NCI-H2171 (cell line): Measurements from ENCODE around the gene GNG3.
"Not testable (repeated sequence)": the region's sequence is repeated elsewhere in the genome, so short reads cannot be mapped to it uniquely, and the experiment has no call there.

Source experiments
- DNase-seq: peaks from one replicate; lab custom pipeline; 2025; lab: John Stamatoyannopoulos, UW

GNG3 gene

DNA sequence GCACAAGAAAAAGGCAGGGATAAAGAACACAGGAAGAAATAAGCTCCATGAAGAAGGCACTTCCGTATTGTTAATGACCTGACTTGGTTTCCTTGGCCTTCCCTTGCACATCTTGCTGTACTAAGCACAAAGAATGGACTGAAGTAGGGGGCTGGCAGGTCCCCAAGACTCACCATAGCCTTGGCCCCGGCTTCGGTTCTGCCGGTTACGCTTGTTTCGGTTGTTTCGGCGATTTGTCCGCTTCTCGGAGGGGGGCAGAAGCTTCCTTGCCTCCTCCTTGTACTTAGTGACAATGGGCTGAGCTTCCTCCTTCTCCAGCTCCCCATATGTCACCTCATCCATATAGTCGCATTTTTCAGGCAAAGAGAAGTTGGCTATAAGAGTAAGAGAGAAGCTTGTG is 9.3 kb downstream of the GNG3 start:
- DNase-seq, result no peak

DNA sequence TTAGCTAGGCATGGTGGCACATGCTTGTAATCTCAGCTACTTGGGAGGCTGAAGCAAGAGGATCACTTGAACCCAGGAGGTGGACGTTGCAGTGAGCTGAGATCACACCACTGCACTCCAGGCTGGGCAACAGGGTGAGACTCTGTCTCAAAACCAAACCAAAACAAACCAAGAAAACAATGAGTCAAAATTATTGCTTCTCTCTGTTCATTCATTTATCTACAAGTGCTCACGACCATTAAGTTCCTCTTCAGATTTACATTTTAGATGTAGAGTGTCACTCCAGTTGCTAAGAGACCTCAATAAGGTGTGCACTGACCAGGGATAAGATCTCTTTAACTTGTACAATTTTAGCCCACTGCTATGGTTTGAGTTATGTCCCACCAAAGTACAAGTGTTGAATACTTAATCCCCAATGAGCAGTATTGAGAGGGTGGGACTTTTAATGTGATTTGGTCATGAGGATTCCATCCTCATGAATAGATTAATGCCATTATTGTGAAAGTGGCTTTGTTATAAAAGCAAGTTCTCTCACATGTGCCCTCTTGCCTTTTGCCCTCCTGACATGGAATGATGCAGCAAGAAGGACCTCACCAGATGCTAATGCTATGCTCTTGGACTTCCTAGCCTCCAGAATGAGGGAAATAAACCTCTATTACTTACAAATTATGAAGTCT is 12.0 kb downstream of the GNG3 start:
- DNase-seq, result no peak

DNA sequence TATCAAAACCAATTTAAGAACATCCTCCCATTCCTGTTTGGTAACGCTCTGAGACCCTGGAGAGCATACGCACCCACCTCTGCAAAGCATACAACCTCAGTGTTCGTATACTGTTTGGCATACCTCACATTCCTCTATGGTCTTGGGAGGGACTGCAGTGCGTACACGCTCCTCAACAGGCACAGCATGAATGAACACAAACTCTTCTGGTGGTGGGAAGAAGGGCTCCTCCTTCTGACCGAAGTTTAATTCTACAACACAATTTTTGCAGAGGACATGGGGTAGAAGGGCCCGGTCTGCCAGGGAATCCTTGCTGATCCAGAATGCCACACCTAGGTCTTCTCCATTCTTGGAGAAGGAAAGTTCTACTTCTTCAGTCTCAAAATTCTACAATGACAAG is 14.5 kb downstream of the GNG3 start:
- no peak for DNase-seq

DNA sequence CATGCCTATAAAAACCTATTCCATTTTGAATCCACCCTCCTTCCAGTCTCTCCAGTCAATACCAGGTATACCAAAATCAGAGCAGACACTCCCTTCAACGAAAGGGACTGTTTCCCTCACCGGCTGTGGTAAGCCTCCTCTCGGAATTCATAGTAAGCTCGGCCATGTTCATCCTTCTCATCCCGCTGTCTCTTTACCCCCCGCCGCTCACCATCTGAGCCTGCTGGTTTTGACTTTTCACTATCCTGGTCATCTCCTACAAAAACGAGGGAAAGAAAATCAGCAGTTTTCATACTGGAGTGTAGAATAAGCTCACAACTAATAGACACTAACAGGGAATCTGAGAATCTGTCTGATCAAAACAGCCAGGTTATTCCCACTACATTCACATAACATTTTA is 16.7 kb downstream of the GNG3 start:
- DNase-seq, result no peak

DNA sequence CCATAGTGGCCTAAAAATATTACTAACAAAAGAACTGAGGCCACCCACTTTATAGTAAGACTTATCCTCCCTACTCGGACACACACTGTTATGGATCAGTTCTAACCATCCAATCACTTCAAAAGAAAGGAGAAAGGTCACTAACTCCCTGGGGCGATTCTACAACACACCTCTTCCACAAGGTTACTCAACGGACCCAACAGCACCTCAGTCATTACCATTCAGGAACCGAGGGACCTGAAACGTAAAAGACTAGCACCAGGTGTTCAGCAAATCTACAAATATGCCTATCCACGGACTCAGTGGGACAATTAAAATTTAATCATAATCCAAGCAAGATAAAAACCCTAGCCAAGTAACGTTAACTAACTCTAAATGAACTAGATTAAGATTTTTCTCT is 18.2 kb downstream of the GNG3 start:
- DNase-seq, result no peak

DNA sequence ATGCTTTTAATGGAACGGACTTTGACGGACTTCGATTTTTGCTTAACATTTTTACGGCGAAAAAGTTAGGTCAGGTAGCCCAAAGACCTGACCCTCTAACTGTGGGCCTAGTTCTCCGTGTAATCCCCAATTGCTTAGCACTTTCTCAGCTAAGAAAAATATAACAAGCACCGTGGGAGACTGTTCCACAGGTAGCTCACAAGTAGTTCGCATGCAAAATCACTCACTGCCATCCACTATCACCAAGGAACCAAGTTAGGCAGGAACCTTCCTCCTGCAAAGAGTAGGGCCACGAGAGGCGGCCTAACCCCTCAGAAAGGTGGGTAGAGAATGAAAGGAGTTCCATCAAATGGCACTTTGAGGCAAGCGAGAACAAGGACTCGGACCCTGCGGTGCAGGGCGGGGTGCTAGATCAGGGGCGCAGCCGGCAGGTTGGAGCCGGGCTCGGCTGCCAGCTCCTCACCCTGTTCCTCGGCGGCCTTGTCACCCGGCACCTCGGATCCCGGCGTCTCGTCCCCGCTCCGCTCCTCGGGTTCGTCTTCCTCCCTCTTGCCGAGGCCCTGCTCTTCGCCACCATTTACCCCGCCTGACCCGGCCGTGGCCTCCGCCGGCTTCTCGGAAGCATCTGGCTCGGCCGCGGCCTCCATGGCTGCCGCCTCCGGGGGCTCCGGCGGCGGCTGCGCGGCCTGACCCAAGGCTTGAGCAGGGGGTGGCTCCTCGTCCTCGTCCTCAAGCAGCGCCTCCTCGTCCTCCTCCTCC is 18.9 kb downstream of the GNG3 start:
- no peak for DNase-seq

DNA sequence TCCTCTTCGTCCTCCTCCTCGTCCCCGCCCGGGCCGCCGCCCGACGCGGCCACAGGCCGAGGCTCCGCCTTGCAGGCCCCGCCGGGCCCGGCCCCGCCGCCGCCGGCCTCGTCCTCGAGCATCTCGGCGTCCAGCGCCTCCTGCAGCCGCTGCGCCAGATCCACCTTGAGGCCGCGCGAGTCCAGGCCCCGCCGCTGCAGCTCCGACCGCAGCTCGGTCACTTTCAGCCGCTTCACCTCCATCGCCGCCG is 19.4 kb downstream of the GNG3 start:
- DNase-seq, result no peak

DNA sequence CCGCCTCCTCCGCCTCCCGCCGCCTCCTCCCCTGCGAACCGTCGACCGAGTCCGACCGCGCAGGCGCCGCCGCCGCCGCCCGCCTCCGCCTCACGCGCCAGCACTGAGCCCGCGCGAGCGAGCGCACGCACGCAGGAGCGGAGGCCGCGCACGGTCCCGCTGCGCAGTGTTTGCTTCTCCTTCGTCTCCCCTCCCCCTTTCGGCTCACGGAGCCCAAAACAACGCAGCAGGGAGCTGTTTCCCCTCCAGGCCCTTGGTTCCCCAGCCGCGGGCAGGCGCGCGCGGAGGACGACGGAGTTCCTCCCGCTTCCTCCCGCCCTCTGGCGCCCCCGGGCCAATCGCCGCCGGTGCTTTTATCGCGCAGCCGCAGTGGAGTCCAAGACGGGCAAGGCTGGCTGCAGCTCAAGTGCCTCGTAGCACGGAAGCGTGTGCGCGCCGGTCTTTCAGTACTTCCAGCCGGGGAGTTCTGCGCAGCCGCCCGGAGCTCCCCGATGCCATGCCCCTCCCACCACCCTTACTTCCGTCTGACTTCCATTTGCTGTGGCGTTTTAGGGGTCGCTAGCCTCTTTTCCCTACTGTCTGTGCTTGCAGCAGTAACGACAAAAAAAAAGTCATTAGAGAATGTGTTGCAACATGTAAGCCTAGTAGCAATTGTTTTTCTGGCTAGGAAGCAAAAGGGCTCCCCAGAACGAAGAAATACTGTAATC is 19.8 kb downstream of the GNG3 start, which contains the start of gene HNRNPUL2:
Gene HNRNPUL2 (minus strand): TSS at position 293 of the 707 bp plus-strand sequence. CDS start 301 bp downstream, outside the sequence.
- DNase-seq, result peak; percentile 98

DNA sequence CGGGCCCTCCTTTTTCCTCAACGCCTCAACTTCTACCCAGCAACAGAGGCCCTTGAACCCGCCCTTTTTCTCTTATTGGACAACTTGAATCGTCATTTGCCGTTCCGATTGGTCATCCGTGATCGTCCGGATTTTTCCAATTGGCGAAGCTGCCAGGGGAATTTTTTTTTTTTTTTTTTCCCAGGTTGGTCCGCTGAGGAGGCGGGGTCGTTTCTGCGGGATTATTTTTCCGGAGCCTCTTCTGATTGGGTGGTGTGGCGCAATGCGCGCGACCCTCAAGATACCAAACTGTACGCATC is 20.3 kb downstream of the GNG3 start:
- DNase-seq, result peak; percentile 97

DNA sequence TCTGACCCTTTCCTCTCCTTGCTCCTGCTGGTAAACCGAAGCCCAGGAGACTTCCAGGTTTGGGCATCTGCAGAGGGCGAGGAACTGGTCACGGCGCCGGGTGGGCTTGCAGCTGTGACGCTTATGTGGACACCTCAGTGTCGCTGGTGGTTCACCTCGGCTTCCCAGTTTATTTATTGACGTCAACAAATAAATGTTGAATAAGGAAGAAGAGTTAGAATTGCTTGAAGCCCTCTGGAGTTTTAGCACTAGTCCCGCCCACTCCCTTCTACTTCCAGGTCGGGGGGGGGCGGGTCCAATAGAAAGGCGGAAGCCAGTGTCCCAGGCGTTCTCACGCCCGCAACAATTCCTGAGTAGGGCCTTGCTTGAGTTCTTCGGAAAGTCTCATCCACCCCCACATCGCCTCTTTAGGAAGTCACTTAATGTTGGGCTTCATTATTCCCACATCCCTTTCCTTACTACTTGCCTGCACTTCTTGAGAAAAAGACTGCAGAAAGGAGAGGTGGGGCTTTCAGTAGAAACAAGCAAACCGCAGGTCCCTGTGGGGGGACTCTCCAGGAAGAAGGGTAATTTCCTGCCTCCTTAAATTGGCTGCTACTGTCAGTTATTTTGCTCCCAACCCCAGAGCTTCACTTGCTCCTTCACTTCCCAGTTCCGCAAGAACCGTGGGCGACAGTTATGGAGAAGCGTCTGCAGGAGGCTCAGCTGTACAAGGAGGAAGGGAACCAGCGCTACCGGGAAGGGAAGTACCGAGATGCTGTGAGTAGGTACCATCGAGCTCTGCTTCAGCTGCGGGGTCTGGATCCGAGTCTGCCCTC is 20.9 kb downstream of the GNG3 start, which contains the start of gene TTC9C:
Gene TTC9C (plus strand): TSS at position 316 of the 818 bp plus-strand sequence. CDS start 363 bp downstream, at position 679.
- peak; percentile 87 for DNase-seq

DNA sequence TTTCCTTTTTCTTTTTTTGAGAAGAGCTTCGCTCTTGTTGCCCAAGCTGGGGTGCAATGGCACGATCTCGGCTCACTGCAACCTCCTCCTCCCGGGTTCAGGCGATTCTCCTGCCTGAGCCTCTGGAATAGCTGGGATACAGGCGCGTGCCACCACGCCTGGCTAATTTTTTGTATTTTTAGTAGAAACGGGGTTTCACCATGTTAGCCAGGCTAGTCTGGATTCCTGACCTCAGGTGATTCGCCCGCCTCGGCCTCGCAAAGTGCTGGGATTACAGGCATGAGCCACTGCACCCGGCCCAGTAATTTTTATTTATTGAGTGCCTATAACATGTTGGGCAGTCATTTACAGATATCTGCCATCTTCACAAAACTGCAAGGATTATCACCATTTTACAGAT is 22.6 kb downstream of the GNG3 start:
- not testable (repeated sequence) for DNase-seq

DNA sequence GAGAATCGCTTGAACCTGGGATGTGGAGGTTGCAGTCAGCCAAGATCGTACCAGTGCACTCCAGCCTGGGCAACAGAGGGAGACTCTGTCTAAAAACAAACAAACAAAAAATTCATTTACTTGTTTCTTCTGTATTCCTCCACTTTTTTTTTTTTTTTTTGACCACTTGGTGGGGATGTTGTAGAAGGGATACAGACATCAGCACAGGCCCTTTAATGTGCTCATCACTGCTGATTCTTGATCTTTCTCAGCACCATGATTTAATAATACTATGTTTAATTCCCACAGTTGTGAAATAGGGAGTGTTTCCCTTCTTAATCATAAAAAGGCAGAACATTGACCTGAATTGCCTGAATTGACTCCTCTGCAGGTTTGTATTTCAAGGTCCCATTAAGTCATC is 25.4 kb downstream of the GNG3 start:
- DNase-seq, result no peak

DNA sequence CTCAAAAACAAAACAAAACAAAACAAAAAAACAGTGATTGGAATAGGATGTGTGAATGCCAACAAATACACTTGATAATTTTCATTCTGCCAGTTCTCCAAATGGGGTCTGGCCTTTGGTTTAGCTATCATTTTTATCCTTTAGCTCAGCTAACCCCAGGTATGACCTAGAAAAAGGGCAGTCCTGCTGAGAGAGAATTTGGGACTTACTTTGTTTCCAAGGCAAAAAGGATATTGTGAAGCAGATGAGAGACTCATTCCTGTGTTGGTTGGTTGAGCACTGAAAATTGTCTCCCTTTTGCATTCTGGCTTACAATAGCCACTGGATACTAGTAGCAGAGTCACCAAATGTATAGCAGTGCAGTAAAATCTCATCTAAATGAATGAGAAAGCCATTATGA is 29.7 kb downstream of the GNG3 start:
- DNase-seq, result no peak

DNA sequence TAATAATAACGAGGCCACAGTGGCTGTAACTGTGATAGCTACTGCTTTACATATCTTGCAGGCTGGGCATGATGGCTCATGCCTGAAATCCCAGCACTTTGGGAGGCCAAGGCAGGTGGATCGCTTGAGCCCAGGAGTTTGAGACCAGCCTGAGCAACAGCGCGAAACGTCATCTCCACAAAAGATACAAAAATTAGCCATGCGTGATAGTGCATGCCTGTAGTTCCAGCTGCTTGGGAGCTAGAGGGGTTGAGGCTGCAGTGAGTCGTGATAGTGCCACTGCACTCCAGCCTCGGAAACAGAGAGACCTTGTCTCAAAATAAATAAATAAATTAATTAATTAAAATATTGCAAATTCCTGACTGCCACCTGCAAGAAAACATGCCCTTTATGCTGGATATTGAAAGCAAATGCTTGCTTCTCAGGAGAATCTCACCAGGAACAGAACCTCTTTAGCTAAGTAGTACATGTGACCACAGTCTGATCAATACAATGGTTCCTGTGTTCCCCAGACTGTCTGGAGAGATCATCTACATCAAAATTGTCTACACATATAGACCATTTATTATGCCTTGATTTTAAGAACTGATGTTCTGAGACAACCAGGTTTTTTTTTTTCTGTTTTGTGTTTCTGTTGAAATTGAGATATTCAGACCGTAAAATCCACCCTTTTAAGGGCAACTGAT is 40.1 kb downstream of the GNG3 start:
- no peak for DNase-seq

DNA sequence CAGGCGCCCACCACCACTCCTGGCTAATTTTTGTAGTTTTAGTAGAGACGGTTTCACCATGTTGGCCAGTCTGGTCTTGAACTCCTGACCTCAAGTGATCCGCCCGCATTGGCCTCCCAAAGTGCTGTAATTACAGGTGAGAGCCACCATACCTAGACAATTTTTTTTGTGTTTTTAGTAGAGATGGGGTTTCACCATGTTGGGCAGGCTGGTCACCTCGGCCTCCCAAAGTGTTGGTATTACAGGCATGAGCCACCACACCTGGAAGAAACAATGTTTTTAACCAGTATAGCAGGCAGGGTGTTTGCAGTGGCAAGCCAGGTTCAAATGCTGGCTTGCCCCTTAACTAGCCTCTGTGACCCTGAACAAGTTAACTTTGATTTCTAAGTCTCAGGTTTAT is 42.5 kb downstream of the GNG3 start:
- not testable (repeated sequence) for DNase-seq

DNA sequence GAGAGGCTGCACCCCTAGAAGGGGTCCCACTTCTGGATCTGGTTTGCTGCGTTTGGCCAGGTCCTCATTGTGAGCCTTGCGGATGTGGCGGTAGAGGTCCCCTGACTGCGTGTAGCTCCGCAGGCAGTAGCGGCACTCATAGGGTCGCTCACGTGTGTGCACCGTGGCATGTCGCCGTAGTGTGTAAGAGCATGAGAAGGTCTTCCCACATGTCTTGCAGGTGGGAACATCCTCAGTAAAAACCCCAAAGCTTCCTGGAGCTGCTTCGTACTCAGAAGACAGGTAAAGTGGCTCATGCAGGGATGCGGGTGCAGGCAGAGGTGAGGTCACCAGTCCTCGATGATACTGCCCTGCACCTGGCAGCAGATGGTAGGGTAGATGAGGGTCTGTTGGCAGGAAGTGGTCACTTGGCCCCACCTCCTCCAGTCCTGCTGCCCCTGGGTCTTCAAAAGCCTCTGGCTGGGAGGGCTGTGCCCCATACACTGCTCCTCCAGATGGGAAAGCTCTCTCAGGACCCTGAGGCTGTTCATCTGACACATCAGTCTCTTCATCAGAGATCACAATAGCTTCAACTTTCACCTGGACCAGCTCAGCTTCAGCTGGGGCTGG is 44.8 kb downstream of the GNG3 start:
- no peak for DNase-seq

DNA sequence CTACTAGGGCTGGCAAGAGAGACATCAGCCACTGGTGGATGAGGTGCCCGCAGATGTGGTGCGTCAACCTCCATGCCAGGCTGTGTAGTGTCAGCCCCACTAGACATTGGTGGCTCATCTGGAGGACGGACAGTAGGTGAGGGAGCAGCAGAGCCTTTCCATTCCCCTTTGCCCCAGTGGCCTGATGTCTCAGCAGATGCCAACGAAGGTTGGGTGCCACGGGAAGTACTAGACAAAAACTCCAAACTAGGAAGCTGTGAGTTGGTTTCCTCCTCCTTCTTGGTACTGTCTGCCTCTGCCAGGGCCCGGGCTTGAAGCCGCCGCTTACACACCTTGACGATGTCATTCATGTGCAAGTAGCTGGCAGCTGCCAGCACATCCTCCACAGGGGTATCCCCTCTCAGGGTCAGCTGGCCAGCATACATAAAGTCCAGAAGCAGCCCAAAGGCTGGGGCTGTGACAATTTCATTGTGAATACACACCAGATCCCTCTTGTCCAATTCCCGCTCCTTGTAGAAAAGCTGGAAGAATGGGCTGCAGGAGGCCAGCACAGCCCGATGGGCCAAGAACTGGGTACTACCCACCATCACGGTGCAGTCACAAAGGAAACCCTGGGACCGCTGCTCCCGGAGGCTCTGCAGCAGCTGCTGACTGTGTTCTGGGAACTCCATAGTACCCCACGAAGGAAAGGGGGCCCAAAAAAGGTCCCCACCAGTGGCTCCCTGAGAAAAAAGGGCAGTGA is 45.7 kb downstream of the GNG3 start:
- no peak for DNase-seq

DNA sequence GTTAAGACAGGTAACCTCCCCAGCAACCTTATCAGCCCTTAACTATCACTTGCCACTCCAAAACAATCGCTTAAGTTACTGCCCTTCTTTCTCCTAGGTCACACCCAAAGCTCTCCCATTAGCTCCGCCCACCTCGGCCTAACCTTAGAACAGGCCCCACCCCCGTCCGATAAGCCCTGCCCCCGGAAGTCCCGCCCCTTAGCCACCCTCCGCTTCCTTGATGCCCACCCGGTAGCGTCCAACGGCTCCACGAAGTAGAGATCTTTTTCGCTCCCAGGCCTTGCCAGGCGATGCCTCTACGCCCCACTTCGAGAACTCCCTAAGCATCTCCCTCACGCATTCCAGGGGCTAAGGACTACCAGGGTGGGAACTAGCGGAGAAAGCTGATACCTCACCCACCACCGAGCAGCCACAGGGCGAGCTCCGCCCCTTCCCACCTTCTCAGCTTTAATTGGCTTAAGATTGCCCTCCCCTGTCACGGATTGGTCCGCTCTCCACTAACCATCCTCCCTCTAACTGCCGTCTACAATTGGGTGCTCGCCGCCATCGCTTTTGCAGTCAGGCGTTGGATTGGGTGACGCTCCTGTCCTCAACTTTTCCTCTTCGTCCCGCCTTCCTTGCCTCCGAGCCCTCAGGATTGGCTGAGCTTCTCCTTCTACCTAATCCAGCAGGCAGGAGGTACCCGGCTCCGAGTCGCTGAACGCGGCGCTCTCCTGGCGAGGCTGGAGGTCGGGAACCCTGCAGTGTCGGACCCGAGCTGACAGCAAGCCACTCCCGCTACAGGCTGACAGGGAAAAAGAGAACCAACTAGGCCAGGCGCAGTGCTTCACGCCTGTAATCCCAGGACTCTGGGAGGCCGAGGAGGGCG is 46.5 kb downstream of the GNG3 start, which contains the start of gene ZBTB3:
Gene ZBTB3 (minus strand): TSS at position 425 of the 868 bp plus-strand sequence. CDS start 496 bp downstream, outside the sequence.
- DNase-seq, result peak; percentile 97

DNA sequence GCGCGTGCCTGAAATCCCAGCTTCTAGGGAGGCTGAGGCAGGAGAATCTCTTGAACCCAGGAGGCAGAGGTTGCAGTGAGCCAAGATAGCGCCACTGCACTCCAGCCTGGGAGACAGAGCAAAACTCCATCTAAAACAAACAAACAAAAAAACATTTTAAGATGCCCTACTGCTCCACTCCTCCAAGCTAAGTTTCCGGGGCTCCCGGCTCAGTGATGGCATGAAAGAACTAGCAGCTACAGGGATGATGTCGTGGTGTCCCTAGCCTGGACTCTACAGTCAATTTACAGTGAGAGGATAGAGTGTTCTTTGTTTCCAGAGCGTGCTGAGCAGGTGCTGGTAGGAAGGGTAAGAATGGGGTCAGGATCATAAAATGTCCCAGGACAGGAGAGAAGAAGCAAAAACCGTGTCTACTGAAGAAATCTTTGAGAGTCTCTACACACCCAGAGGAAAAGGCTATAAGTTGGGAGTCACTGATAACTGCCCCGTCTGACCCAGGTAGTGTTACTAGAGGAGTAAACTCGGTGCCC is 47.7 kb downstream of the GNG3 start:
- DNase-seq, result no peak
